Measurements from ENCODE around the gene SNX21.
"Not testable (repeated sequence)": the region's sequence is repeated elsewhere in the genome, so short reads cannot be mapped to it uniquely, and the experiment has no call there.

The SNX21 gene

DNA sequence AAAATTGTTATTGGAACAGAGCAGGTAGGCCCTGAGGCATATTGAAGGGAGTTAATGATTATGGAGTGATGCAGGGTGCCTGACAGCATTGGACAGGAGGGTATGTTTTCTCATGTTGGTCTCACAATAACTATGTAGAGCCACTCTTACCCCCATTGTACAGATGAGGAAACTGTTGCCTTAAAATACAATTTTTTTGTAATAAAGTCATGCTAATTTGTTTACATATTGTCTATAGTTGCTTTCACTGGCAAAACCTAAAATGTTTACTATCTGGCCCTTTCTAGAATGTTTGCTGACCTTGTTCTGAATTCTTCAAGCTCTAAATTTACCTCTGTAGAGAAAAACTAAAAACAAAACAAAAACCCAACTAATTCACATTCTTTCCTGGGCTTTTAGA, 17.9 kb downstream of the SNX21 start:
- DNase-seq = no peak

DNA sequence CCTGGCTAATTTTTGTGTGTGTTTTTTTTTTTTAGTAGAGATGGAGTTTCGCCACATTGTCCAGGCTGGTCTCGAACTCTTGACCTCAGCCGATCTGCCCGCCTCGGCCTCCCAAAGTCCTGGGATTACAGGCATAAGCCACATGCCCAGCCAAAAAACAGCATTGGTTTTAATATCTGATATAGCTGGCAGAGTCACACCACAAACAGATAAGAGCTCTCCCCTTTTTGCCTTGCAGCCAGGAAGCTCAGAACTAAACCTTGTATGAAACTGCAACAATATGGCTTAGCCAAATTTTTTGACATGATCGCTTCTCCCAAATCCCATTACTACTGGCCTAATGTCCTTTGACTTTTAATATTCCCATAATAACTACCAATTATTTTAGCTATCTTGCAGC, 18.7 kb downstream of the SNX21 start:
- DNase-seq = no peak

DNA sequence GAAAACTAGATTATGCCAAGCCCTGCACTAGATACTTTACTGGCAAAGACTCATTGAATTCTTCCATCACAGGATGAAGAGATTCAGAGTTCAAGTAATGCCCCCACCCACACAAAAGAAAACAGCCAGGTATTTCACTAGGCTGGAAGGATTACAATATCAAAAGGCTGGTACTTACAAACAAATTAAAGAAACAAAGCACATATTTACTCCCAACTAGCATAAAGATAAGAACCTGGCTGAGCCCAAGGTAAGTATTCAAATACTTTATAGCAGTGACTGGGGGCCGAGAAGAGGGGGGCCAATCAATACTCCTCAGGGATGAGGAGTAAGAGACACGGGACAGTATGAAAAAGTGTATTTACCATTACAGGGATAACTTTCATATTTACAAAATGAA, 19.9 kb downstream of the SNX21 start:
- DNase-seq = no peak

DNA sequence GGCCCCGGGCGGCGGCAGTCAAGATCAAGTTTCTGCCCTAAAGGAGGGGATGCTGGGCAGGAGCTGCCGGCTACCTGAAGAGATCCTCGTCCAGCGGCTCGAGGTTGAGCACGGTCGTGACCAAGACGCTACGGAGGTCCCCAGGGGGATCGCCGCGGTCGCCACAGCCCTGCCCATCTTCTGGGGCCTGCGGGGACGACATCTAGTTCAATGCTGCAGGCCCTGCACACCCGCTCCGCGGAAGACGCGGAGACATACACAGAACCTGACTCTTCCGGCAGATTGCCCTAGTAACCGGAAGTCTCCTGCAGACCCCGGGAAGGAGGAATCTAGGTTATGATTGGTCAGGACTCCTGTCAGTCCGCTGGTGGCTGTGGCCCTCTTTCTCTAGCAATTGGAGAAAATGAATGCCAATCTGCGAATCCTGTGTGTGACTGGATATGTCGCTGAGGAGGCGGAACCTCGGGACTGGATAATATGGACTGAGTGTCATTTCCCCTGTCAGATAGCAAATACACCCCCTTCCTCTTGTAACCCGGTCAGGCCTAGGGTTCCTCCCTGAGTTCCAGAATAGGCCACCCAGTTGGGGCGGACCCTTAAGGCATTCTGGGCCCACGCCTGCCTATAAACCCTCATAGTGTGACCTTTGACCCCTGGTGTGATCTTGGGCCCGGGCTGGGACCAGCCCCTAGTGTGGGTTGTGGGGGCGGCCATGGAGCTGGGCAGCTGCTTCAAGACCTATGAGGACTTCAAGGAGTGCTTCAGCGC, 23.7 kb downstream of the SNX21 start, which contains the start of the genes ACOT8 and ZSWIM3:
TSS of gene ACOT8 (minus strand) at position 279 of the 768 bp plus-strand sequence. CDS start at position 202, 77 bp downstream.
TSS of gene ZSWIM3 (plus strand) at position 501 of the 768 bp plus-strand sequence. CDS start at position 713, 212 bp downstream.
- peak; percentile 94 for DNase-seq

DNA sequence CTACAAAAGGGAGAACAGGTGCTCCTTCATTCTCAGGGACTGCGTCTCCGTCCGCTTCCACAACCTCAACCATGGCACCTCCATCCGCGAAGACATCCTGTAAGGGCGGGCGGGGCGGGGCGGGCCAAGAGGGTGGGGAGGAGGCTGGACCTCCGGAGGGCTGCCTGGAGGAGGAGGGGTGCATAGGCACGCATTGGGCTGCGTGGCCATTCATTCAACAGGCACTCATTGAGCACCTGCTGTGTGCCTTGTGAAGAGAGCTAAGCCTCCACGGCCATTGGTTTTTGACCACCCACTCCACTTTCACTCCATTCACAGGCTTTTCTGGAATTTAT, 24.2 kb downstream of the SNX21 start:
- DNase-seq = peak; percentile 65

DNA sequence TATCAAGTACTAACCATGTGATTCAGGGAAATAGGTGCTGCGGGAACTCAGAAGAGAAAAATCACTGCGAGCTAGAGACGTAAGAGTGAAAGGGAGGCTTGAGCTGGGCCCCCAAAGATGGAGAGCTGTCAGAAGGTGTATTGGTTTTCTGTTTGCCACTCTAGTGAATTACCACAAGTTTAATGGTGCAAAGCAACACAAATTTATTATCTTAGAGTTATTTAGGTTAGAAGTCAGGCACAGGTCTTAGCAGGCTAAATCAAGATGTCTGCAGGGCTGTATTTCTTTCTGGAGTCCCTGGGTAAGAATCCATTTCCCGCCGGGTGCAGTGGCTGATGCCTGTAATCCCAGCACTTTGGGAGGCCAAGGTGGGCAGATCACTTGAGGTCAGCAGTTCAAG, 26.3 kb downstream of the SNX21 start:
- DNase-seq = no peak

DNA sequence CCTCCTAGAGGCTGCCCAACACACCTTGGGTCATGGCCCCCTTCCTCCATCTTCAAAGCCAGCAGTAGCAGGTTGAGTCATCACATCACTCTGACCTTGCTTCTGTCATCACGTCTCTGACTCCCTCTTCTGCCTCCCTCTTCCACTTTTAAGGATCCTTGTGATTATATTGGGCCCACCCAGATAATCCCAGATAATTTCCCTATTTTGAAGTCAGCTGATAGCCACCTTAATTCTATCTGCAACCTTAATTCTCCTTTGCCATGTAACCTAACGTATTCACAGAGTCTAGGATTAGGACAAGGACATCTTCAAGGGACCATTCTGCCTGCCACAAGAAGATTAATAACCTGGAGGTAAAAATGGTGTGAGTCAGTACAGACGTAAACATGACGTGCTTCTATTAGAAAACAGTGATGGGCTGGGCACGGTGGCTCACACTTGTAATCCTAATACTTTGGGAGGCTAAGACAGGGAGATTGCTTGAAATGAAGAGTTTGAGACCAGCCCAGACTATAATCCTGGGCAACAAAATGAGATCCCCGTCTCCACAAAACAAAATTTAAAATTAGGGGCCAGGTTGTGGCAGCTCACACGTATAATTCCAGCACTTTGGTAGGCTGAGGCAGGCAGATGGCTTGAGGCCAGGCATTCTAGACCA, 27.1 kb downstream of the SNX21 start:
- DNase-seq = no peak

DNA sequence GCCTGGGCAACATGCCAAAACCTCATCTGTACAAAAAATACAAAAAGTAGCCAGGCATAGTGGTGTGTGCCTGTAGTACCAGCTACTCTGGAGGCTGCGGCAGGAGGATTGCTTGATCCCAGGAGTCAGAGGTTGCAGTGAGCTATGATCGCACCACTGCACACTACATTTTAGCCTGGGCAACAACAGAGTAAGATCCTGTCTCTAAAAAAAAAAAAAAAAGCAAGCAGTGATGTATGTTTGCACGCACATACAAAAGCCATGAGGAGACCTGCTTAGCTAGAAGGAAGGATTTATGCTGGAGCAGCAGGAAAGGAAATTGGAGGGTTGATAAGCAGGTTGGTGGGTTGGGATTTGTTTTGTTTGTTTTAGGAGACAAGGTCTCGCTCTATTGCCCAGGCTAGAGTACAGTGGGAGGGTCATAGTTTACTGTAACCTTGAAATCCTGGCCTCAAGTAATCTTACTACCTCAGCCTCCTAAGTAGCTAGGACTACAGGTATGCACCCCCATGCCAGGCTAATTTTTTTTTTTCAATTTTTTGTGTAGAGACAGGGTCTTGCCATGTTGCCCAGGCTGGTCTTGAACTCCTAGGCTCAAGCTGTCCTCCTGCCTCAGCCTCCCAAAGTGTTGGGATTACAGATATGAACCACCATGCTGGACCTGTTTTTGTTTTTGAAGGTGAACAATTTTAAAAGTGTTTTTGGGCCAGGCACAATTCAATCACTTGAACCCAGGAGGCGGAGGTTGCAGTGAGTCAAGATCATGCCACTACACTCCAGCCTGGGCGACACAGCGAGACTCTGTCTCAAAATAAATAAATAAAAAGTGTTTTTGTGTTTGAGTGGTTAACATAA, 27.8 kb downstream of the SNX21 start:
- no peak for DNase-seq

DNA sequence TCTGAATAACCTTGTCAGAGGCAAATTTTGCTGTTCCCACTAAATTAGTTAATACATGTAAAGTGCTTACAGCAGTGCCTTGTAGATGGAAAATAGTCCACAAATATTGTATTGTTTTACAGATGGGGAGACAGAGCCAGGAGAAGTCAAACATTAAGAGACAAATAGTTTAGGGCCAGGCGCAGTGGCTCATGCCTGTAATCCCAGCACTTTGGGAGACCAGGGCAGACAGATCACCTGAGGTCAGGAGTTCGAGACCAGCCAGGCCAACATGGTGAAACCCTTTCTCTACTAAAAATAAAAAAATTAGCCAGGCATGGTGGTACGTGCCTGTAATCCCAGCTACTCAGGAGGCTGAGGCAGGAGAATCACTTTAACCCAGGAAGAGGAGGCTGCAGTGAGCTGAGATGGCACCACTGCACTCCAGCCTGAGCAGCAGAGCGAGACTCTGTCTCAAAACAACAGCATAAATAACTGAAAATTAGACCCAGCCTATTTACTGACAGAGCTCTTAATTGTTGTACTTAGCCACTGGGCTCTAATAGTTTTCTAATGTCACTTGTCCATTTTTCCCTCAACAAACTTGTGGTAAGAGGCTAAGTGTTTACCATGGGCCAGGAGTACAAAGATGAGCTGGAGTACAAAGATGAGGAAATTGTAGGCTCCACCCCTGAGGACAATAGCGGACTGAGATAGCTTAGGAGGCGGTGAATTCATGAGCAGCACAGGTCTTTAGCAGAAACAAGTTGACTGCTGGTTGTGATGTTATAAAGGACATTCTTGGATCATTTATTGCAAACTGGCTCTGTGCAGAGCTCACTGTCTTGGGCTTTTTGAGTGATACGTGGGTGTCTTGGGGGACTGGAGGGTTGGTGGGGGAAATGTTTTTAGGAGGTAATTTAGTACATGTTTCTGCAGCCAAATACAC, 30.2 kb downstream of the SNX21 start:
- DNase-seq = no peak

DNA sequence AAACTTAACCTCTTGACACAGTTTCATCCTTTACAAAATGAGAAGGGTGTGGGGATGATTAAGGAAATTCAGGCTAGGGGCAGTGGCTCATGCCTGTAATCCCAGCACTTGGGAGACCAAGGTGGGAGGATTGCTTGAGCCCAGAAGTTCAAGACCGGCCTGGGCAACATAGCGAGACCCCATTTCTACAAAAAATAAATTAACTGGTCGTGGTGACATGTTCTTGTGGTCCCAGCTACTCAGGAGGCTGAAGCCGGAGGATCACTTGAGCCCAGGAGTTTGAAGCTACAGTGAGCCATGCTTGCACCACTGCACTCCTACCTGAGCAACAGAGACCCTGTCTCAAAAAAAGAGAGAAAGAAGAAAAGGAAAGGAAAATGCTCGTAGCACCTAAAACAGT, 32.9 kb downstream of the SNX21 start:
- DNase-seq = no peak

DNA sequence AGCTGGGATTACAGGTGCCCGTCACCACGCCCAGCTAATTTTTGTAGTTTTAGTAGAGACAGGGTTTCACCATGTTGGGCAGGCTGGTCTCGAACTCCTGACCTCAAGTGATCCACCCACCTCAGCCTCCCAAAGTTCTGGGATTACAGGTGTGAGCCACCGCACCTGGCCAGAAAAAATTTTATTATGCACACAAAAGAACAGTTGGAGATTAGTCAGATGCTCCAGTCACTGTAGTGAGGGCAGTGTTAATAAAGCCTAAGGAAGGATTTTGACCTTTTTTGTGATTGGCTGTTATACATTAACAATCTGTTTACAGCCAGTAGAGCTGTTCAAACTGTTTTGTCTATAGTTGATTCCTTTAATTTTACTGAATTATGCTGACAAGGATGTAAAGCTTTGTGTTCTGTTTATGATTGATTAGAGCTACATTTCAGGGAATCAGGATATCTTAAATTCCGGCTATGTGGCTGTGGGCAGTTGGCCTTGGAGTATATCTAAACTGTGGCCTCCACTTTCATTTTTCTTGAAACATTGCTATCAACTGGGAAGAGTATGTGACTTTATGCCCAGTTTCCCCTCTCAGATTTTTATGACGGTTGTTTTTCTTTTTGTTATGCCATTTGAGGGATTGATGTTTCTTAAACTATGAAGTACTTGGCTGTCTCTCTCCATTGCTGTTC, 33.7 kb downstream of the SNX21 start:
- no peak for DNase-seq

DNA sequence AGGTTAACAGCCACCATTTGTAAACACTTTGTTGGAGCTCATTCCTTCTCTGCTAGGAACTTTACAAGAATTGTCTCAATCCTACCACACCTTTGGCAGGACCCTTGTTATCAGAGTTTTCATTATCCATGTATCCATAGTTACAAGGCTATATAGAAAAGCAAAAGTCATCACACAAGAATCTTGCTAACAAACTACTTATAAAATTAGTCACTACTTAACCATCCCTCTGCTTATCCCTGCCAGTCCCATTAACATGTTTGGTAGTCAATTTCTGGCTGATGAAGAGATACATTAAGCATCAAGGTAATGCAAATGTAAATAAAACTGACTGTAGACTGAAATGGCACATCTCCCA, 34.2 kb downstream of the SNX21 start:
- no peak for DNase-seq

DNA sequence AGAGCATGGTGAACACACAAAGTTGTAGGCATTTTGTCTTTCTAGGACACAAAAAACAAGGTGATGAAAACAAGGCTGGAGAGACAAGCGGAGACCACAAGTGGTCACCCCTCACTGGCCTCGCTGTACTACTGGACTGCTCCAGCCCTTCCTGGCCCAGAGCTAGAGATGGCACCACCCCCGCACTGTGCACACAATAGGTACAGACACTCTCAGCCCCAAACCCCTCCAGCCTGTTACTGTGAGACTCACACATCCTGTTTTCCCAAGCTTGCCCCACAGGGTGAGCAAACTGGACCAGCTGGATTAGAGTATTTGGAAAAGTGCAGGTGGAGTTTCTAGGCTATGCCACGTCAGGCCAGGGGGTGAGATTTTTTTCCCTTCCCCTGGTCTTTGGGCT, 39.0 kb downstream of the SNX21 start:
- DNase-seq = no peak

DNA sequence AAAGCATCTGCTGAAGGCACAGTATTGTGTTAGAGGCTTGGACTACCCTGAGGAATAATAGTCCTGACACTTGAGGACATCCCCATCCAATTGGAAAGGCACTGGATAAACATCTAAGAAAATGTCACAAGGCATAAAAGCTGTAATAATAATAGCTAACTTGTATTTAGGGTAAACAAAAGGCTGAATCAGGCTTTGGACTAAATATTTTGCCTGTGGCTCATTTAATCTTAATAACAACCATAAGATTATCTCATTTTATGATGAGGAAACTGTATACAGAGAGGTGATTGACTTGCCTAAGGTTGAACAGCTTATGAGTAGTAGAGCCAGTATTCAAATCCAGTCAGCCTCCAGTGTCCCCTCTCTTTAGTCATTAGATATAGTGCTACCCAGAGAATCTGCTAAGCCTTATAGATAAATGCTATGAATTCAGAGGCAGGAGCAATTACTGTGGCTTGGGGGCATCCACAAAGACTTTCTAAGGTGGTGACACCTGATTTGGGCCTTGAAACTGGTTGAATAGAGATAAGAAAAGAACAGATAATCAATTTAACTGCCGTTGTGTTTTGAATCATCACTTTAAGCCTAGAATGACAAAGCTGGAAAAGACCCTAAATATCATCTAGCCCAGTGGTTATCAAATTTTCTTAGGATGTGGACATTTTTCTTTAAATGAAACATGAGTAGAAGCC, 40.0 kb downstream of the SNX21 start:
- no peak for DNase-seq

DNA sequence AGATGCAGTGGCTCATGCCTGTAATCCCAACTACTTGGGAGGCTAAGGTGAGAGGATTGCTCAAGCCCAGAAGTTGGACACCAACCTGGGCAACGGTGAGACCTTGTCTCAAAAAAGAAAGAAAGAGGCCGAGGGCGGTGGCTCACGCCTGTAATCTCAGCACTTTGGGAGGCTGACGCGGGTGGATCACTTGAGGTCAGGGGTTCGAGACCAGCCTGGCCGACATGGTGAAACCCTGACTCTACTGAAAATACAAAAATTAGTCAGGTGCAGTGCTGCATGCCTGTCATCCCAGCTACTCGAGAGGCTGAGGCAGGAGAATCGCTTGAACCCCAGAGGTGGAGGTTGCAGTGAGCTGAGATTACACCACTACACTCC, 40.5 kb downstream of the SNX21 start:
- DNase-seq = not testable (repeated sequence)

DNA sequence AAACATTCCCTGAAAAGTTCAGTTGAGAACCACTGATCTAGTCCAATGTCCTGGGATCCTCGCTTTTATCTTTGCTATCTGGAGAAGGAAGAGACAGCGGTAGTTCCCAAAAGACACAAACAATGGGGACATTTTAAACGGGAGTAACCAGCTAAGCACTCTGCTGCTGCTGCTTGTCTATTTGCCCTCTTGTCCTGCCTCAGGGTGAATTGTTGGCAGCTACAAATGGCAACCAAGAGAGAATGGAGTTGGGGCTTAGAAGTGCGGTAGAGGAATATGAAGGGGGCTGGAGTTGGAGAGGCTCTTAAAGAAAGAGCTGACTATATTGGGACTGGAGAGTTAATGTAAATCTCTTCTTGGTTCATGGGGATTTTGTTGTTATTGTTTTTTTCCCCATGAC, 41.0 kb downstream of the SNX21 start:
- no peak for DNase-seq

DNA sequence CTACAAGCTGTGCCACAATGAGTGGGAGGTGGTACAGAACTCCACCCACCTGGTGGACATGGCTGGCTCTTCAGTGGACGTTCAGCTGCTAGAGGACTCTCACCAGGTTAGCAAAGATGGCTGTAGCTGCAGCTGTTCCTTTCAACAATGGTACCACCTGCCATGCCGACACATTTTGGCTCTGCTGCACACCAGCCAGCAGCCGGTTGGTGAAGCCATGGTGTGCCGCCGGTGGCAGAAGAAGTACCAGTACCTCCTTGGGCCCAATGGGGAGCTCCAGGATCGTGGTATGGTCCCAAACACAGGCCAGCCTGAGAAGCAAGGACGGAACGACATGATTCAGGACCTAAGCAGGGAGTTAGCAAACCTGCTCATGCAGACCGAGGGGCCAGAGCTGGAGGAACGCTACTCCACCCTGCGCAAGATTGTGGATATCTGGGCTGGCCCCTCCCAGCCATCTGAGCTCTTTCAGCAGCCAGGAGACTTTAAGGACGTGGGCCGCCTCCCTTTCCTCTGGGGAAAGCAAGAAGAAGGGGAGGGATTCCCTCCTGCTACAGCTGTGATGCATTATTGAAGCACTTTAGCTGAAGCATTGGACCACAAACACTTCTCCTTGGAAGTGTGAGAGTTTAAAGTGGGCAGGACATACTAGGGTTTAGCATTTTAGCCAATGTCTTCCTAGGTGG, 44.6 kb downstream of the SNX21 start:
- no peak for DNase-seq

DNA sequence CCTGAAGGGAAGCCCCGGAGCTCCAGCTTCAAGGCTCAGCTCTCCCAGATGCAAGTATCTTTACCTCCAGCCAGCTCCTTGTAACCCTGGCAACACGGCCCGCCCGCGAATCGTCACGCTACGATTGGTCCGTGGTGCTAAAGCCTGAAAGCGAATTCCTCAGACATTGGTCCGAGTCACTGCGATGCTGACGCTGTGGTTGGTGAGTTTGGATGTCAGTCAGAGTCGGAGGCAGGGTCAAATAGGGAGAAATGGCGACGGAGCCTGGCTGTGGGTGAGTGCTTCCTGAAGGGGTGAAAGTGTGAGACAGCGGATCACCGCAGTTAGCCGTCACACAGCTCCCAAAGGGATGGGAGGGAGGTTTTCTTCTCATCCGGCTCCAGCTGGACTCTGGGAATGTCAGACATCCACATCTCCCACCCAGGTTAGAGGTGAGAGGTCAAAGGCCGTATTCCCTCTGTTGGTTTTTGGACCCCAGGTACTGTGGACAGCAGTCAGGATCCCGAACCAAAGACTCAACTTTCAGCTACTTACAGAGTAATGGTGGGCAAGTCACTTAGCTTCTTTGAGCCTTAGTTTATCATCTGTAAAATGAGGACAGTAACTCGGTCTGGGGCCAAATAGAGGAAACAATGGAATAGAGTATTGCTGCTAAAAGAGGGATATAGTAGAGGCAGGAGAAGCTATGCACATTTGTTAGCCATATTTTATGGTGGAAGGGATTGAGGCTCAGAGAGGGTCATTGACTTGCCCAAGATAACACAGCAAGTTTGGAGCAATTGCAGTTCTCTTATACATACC, 47.6 kb downstream of the SNX21 start, which contains the start of gene ZSWIM1:
TSS of gene ZSWIM1 (plus strand) at position 240 of the 801 bp plus-strand sequence. CDS start 1,366 bp downstream, outside the sequence.
- peak; percentile 99 for DNase-seq

DNA sequence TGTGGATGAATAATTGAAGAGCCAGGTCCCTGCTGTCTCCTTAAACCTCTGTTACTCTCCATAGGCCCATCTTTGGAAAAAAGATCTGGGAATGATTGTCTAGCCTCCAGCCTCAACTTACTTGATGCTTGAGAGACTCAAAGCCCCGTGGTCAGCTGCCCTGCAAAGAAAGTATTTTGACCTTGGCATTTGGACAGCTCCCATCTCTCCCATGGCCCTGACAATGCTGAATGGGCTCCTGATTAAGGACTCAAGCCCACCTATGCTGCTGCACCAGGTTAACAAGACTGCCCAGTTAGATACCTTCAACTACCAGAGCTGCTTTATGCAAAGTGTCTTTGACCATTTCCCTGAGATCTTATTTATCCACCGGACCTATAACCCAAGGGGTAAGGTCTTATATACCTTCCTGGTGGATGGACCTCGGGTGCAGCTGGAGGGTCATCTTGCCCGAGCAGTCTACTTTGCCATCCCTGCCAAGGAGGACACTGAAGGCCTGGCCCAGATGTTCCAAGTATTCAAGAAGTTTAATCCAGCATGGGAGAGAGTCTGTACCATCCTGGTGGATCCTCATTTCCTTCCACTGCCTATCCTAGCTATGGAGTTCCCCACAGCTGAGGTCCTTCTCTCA, 49.0 kb downstream of the SNX21 start:
- no peak for DNase-seq

Data from stimulated activated CD4-positive, alpha-beta T cell treated with anti-CD3 and anti-CD28 coated beads, Interleukin-15, amount 100 ng/mL, for 24 hours (primary cell).